ENCODE results near the gene GABPB2. TPM values are rescaled to one million over a fixed set of nuclear protein-coding genes. Genes with fewer than 3 reads are reported as not detected.
A peak's percentile ranks its signal among the peaks of the same experiment; 100 is the strongest.

Gene GABPB2
- total RNA-seq, 1 donor from 2014 or later: 3.4 TPM

DNA sequence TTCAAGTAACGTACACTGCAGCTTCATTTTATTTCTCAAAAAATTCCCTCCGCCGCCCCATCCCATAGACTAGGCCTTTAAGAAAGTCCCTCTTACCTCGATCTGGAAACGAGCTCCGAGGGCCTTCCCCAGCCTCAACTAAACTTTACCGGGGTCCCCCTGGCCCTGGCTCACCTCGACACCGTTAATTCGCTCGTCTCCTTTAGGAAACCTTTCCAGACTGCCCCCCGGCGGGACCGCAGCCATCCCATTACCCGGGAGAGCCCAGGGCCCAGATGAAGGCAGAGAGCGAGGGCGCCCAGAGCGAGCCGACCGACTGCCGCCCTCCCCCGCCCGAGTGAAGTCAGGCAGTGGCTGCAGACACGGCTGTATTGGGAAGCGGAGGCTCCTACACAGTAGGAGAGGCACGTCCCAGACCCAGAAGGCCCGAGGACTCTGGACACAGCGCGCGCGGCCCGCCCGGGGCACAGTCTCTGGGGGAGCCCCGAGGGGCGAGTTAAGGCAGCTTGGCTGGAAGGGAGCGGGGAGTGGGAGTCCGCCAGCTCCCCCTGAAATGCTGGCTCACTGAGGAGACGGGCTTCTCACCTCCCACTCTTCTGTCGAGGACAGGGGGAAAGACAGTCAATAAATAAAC is 61.3 kb downstream of the GABPB2 start:
- DNase-seq (ENCODE audit: extremely low read depth, low read depth, low spot score): no peak

DNA sequence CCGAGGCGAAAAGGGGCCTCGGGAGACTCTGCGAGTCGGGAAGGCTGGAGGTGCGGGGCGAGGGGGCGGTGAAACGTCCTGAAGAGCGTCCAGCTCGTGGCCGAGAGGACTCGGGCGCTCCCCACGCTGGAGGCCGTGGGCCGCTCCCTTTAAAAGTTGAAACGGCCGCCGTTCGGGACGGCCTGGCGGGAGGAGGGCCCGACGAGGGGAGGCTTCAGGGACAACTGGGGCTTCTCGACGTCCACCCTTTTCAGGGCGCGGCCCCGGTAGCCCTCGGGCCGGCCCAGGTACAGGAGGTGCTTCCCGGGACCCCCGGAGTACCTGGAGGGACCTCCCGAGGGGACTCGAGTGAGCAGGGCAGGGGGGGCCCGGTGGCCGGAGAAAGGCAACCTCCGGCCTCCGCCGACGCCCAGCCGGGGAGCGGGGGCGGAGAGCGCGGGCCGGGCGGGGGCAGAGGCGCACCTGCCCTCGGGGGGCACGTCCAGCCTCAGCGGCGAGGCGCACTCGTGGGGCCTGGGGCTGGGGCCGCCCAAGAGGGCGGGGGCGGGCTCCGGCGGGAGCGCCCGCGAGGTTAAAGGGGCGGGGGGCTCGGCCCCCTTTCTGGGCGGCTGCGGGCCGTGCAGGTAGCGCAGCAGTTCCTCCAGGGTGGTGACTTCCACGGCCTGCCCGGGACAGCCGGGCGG is 61.9 kb downstream of the GABPB2 start:
- no peak for DNase-seq (ENCODE audit: extremely low read depth, low read depth, low spot score)

GRCh38 chr1:151133018-151133806 is 62.7 kb downstream of the GABPB2 start:
- DNase-seq (ENCODE audit: extremely low read depth, low read depth, low spot score): no peak

DNA sequence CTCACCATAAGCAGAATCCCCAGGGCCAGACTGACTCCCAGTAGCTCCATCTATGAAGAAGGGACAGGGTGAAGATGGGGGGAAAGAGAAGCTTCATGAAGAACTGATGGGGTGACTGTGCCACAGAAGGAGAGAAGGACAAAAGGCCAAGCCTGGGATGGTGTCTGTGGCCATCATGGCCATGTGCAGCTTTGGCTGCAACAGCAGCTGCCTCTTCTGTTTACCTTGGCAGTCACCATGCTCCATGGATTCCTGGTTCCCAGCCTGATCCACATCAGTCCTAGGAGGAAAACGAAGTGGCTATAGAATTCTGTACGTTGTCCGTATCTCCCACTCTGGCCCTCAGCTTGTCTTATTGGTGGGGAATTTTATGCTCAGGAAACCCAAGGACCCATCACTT is 63.8 kb downstream of the GABPB2 start:
- no peak for DNase-seq (ENCODE audit: extremely low read depth, low read depth, low spot score)

DNA sequence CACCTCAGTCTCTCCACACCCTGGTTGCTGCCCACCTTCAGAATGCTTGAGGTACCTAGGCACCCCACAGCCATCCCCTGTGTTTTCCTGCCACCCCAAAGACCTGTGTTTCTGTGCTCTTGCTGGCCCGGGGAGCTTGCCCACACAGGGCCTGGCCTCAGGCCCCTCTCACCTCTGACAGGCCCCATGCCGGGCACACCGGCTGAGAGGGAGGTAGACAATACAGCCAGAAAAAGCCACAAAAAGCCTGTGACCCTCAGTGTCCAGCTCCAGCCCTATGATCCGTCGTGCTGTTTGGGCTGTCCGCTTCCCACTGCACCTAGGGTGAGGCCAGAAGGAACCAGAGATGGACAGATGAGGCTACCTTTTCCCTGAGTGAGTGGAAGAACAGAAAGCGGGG is 64.4 kb downstream of the GABPB2 start:
- DNase-seq (ENCODE audit: extremely low read depth, low read depth, low spot score): no peak

- DNase-seq (ENCODE audit: extremely low read depth, low read depth, low spot score): no peak
These were observed 65.1 kb downstream of the GABPB2 start for GRCh38 chr1:151135433-151136385.

DNA sequence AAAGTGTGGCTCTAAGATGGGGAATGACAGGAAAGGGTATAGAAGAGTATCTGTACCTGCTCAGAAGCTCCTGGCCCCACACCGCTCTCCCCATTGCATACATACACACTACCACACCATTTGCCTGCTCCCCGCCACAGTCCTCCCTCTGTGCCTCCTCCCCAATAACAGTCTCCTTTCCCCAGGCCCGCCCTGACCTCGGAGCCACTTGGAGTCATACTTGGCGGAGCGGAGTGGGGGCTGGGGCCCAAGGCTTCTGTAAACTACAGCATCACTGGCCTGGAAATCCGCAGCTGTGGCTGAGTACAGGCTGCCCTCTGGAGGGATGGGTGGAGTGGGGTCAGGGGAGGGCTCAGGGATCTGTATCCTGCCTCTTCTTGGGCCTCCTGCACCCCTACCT is 67.2 kb downstream of the GABPB2 start:
- DNase-seq (ENCODE audit: extremely low read depth, low read depth, low spot score): no peak

DNA sequence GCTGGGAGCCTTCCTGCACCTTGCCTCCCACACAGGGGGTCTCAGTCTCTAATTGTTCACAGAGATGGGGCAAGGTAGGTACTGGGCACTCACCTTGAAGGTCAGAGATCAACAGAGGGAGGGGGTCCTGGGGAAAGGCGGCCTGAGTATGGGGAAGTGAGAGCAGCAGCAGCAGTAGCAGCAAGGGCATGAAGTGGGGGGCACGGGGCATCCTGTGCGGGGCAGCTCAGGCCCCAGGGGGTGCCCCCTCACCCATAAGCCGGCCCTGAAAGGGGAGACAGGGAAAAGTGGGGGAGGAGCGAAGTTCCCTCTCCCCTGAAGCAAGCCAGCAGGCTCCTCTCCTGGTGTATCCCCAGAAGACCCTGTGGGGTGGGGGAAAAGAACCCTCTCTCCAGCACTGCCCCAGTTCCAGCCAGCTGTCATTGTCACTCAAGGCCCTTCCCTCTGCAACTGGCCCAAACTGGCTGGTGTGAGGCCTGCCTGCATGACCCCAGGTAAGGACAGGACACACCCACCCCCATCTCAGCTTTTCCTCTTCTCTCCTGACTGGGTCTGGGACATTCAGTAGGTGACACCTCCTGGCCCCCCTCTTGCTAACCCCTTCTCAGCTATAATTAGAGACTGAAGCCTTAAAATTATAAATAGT is 72.0 kb downstream of the GABPB2 start:
- DNase-seq (ENCODE audit: extremely low read depth, low read depth, low spot score): no peak

- DNase-seq (ENCODE audit: extremely low read depth, low read depth, low spot score): no peak
These were observed 72.5 kb downstream of the GABPB2 start for GRCh38 chr1:151143057-151143435.

- DNase-seq (ENCODE audit: extremely low read depth, low read depth, low spot score): no peak
These were observed 73.4 kb downstream of the GABPB2 start for GRCh38 chr1:151143986-151144385.

DNA sequence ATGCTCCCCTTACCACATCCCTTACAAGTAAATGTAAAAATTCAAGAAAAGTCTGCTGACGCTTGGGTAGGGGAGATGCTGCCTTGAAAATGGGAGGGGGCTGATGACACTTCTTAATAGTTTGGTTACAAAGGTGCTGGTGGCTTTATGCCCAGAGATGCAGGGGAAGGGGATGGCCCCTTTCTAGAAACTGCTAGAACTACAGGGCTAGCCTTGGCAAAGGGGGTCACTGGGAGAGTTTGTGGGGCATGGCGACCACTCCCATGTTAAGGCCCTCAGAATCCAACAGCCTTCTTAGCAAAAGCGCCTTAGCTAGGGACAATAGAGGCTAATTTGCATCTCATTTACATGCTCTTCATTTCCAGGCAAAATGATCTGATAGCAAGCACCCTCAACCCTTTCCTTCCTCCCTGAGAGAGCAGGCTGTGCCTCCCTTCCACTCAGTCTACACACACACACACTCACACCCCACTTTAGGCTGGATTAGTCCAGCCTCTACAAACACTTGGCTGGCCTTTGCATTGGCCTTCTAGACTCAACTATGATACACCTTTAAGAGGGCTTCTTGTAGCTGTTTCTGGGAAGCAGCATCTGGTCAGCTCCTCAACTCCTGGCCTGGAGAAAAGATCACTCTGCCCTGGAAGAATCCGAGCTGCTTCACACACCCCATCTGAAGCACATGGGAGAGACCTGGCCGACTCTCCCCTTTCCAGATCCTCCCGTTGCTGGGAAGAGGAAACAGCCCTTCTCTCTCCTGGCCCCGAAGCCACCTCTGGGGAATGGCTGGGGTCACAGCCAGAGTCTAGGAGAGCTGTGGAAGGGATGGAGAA is 74.1 kb downstream of the GABPB2 start:
- DNase-seq (ENCODE audit: extremely low read depth, low read depth, low spot score): no peak

GRCh38 chr1:151145304-151146071 is 74.9 kb downstream of the GABPB2 start:
- DNase-seq (ENCODE audit: extremely low read depth, low read depth, low spot score): no peak

DNA sequence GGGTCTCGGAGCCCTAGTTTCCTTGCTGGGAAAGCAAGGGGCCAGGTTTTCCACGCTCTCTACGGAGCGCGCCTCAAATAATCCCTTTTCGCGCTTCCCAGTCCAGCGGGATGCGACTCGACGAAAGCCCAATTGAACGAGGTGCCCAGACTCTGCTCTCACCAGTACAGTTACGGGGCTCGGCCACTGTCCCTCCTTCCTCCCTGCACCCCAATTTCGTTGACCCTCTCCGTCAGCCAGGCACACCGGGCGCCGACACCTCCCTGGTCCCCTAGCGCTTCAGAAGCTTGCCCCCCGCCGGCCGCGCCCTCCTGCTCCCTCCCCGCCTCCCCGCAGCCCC is 75.5 kb downstream of the GABPB2 start:
- DNase-seq (ENCODE audit: extremely low read depth, low read depth, low spot score): no peak

- DNase-seq (ENCODE audit: extremely low read depth, low read depth, low spot score): peak; percentile 34
These were observed 76.0 kb downstream of the GABPB2 start, which contains the start of gene SEMA6C for GRCh38 chr1:151146412-151147131. Gene SEMA6C, minus strand, starts transcription at chr1:151146631. Its CDS starts 4,010 bp downstream, at chr1:151142621.

GRCh38 chr1:151147132-151147503 is 76.6 kb downstream of the GABPB2 start:
- DNase-seq (ENCODE audit: extremely low read depth, low read depth, low spot score): no peak

- no peak for DNase-seq (ENCODE audit: extremely low read depth, low read depth, low spot score)
These were observed 77.1 kb downstream of the GABPB2 start for GRCh38 chr1:151147665-151148064.

GRCh38 chr1:151156515-151156819 is 85.9 kb downstream of the GABPB2 start, which contains the start of gene TNFAIP8L2:
Gene TNFAIP8L2, plus strand, starts transcription at chr1:151156649. Its CDS starts 2,049 bp downstream, at chr1:151158698.
- DNase-seq (ENCODE audit: extremely low read depth, low read depth, low spot score): no peak

DNA sequence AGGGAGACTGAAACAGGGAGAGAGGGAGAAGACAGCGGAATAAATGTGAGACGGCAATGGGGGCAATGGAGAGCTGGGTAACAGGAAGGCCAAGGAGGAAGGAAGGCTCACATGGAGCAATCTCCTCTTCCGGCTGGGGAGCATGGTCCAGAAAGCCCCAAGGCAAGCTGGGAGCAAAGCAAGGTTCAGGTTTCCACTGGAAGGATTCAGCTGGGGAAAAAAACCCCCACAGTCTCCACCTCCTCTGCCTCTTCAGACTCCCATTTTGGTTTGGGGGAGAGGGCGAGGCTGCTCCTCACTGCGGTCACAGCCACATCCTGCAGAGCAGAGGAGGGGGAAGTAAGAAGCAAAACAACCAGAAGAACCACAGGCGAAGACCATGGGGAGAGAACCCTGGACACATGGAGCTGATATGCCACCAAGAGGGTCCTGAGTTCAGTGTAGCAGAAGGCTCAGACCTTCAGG is 86.5 kb downstream of the GABPB2 start:
- no peak for DNase-seq (ENCODE audit: extremely low read depth, low read depth, low spot score)

All from glomerular endothelial cell (primary cell).